SK-N-SH treated with all-trans-retinoic acid at 6 μM for 48 hours (cell line): ENCODE results near the gene SLC22A2.

Source experiments
- ATAC-seq: fragments of 200-7000 bp; cut with Tn5 transposase; 3 replicates; pipeline ENCODE4 v1.9.1; 2020; ENCODE audit warnings: mild to moderate bottlenecking, moderate library complexity
- BACH2 ChIP-seq: fragments of 250-450 bp; sonication (Bioruptor Pico); IDR thresholded peaks from 2 replicates; pipeline ENCODE4 v1.9.0; 2021; ENCODE audit warnings: mild to moderate bottlenecking, borderline replicate concordance
- CREB5 ChIP-seq: fragments of 250-450 bp; sonication (Bioruptor Pico); IDR thresholded peaks from 2 replicates; pipeline ENCODE4 v1.5.1; 2020; ENCODE audit warnings: low read depth, mild to moderate bottlenecking, moderate library complexity
- CSDC2 ChIP-seq: fragments of 250-450 bp; sonication (Bioruptor Pico); IDR thresholded peaks from 2 replicates; pipeline ENCODE4 v1.5.0; 2020; ENCODE audit warnings: mild to moderate bottlenecking, moderate library complexity
- CSRNP3 ChIP-seq: fragments of 250-450 bp; sonication (Bioruptor Pico); IDR thresholded peaks from 2 replicates; pipeline ENCODE4 v1.5.1; 2021; ENCODE audit warnings: mild to moderate bottlenecking, moderate library complexity
- ESRRG ChIP-seq: fragments of 250-450 bp; sonication (Bioruptor Pico); IDR thresholded peaks from 2 replicates; pipeline ENCODE4 v1.6.1; 2021; ENCODE audit warnings: mild to moderate bottlenecking
- GLIS3 ChIP-seq: fragments of 250-450 bp; sonication (Bioruptor Pico); IDR thresholded peaks from 2 replicates; pipeline ENCODE4 v1.5.0; 2020; ENCODE audit warnings: mild to moderate bottlenecking, moderate library complexity
- ISL1 ChIP-seq: fragments of 250-450 bp; sonication (Bioruptor Pico); IDR thresholded peaks from 2 replicates; pipeline ENCODE4 v2.1.2; 2022; ENCODE audit warnings: mild to moderate bottlenecking, moderate library complexity
- OSR1 ChIP-seq: fragments of 250-450 bp; sonication (Bioruptor Pico); IDR thresholded peaks from 2 replicates; pipeline ENCODE4 v1.8.0; 2022; ENCODE audit warnings: moderate library complexity, mild to moderate bottlenecking, inconsistent platforms
- PPARA ChIP-seq: fragments of 250-450 bp; sonication (Bioruptor Pico); IDR thresholded peaks from 2 replicates; pipeline ENCODE4 v1.5.0; 2020; ENCODE audit warnings: mild to moderate bottlenecking, borderline replicate concordance
- RARB ChIP-seq: fragments of 250-450 bp; sonication (Bioruptor Pico); IDR thresholded peaks from 2 replicates; pipeline ENCODE4 v1.8.0; 2021; ENCODE audit warnings: mild to moderate bottlenecking, moderate library complexity
- SNAI2 ChIP-seq: fragments of 250-450 bp; sonication (Bioruptor Pico); IDR thresholded peaks from 2 replicates; pipeline ENCODE4 v1.5.0; 2020; ENCODE audit warnings: mild to moderate bottlenecking, moderate library complexity
- TCF4 ChIP-seq: fragments of 250-450 bp; sonication (Bioruptor Pico); IDR thresholded peaks from 2 replicates; pipeline ENCODE4 v1.8.0; 2021; ENCODE audit warnings: mild to moderate bottlenecking, moderate library complexity, borderline replicate concordance
- TOX ChIP-seq: fragments of 250-450 bp; sonication (Bioruptor Pico); IDR thresholded peaks from 2 replicates; pipeline ENCODE4 v1.8.0; 2021; ENCODE audit warnings: mild to moderate bottlenecking, moderate library complexity, borderline replicate concordance
- TSHZ2 ChIP-seq: fragments of 250-450 bp; sonication (Bioruptor Pico); IDR thresholded peaks from 2 replicates; pipeline ENCODE4 v1.5.0; 2020; ENCODE audit warnings: mild to moderate bottlenecking, moderate library complexity
- ZC3H10 ChIP-seq: fragments of 250-450 bp; sonication (Bioruptor Pico); IDR thresholded peaks from 2 replicates; pipeline ENCODE4 v1.5.1; 2021; ENCODE audit warnings: mild to moderate bottlenecking, moderate library complexity
- ZFP3 ChIP-seq: fragments of 250-450 bp; sonication (Bioruptor Pico); IDR thresholded peaks from 2 replicates; pipeline ENCODE4 v1.5.0; 2020; ENCODE audit warnings: mild to moderate bottlenecking, moderate library complexity
- ZFP30 ChIP-seq: fragments of 450-650 bp; formaldehyde crosslinking; IDR thresholded peaks from 2 replicates; pipeline ENCODE4 v1.5.0; 2022; ENCODE audit warnings: mild to moderate bottlenecking, moderate library complexity
- ZNF565 ChIP-seq: fragments of 450-650 bp; formaldehyde crosslinking; conservative IDR thresholded peaks from 2 replicates; pipeline ENCODE4 v1.5.0; 2020; ENCODE audit warnings: low read depth, mild to moderate bottlenecking, moderate library complexity
- ZNF8 ChIP-seq: fragments of 450-650 bp; formaldehyde crosslinking; IDR thresholded peaks from 2 replicates; pipeline ENCODE4 v1.5.0; 2020; ENCODE audit warnings: mild to moderate bottlenecking, moderate library complexity
- TF ChIP-seq, protein P1 (sequence below): fragments of 250-450 bp; sonication (Bioruptor Pico); IDR thresholded peaks from 2 replicates; pipeline ENCODE4 v1.8.0; 2021; ENCODE audit warnings: low read depth, mild to moderate bottlenecking, moderate library complexity, borderline replicate concordance
- TF ChIP-seq, protein P2 (sequence below): fragments of 250-450 bp; sonication (Bioruptor Pico); IDR thresholded peaks from 2 replicates; pipeline ENCODE4 v1.8.0; 2020; ENCODE audit warnings: mild to moderate bottlenecking, moderate library complexity, borderline replicate concordance

SLC22A2 gene

DNA sequence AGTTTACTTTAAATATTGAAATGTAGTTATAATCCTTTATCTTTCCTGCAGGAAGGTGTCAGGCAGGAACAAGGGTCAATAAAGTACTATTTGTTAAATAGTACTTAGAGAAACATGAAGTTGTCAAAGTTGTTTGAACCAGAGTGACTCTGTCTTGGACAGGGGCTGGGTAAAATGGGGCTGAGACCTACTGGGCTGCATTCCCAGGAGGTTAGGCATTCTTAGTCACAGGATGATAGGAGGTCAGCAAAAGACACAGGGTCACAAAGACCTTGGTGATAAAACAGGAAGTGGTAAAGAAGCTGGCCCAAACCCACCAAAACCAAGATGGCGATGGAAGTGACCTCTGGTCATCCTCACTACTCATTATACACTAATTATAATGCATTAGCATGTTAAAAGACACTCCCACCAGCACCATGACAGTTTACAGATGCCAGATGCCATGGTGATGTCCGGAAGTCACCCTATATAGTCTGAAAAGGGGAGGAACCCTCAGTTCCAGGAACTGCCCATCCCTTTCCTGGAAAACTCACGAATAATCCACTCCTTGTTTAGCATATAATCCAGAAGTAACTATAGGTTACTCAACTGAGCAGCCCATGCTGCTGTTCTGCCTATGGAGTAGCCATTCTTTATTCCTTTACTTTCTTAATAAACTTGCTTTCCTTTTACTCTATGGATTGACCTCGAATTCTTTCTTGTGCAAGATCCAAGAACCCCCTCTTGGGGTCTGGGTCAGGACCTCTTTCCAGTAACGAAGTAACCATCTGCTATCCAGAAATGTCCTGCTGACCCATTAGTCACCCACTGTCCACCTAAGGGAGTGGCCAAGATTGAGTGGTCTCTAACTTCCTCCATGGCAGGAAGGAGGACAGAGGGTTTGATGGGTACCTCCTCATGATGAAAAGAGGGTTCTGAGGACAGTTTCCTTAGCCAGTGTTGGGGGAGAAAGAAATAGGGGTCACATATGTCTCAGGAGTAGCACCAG is 19.6 kb downstream of the SLC22A2 start:
- no peak for ATAC-seq
- TF ChIP-seq ZNF565, result no peak
- no peak for TF ChIP-seq ESRRG (CRISPR knock-in tag)
- TF ChIP-seq BACH2 (CRISPR knock-in tag), result no peak
- no peak for TF ChIP-seq CREB5 (CRISPR knock-in tag)
- TF ChIP-seq GLIS3 (CRISPR knock-in tag), result no peak
- TF ChIP-seq SNAI2 (CRISPR knock-in tag), result no peak
- TF ChIP-seq, protein P1, sequence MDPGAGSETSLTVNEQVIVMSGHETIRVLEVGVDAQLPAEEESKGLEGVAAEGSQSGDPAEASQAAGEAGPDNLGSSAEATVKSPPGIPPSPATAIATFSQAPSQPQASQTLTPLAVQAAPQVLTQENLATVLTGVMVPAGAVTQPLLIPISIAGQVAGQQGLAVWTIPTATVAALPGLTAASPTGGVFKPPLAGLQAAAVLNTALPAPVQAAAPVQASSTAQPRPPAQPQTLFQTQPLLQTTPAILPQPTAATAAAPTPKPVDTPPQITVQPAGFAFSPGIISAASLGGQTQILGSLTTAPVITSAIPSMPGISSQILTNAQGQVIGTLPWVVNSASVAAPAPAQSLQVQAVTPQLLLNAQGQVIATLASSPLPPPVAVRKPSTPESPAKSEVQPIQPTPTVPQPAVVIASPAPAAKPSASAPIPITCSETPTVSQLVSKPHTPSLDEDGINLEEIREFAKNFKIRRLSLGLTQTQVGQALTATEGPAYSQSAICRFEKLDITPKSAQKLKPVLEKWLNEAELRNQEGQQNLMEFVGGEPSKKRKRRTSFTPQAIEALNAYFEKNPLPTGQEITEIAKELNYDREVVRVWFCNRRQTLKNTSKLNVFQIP, result no peak
- TF ChIP-seq CSDC2 (CRISPR knock-in tag), result no peak
- no peak for TF ChIP-seq RARB (CRISPR knock-in tag)
- no peak for TF ChIP-seq ISL1 (CRISPR knock-in tag)
- no peak for TF ChIP-seq ZNF8 (CRISPR knock-in tag)
- no peak for TF ChIP-seq TSHZ2 (CRISPR knock-in tag)
- no peak for TF ChIP-seq TCF4 (CRISPR knock-in tag)
- TF ChIP-seq, protein P2, sequence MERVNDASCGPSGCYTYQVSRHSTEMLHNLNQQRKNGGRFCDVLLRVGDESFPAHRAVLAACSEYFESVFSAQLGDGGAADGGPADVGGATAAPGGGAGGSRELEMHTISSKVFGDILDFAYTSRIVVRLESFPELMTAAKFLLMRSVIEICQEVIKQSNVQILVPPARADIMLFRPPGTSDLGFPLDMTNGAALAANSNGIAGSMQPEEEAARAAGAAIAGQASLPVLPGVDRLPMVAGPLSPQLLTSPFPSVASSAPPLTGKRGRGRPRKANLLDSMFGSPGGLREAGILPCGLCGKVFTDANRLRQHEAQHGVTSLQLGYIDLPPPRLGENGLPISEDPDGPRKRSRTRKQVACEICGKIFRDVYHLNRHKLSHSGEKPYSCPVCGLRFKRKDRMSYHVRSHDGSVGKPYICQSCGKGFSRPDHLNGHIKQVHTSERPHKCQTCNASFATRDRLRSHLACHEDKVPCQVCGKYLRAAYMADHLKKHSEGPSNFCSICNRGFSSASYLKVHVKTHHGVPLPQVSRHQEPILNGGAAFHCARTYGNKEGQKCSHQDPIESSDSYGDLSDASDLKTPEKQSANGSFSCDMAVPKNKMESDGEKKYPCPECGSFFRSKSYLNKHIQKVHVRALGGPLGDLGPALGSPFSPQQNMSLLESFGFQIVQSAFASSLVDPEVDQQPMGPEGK, result no peak

GRCh38 chr6:160238278-160238711 is 20.3 kb downstream of the SLC22A2 start:
- ATAC-seq, result no peak
- TF ChIP-seq ZFP30 (no peak), BACH2 (CRISPR knock-in tag) (no peak), CREB5 (CRISPR knock-in tag) (no peak), ESRRG (CRISPR knock-in tag) (no peak), OSR1 (CRISPR knock-in tag) (no peak), SNAI2 (CRISPR knock-in tag) (no peak), TOX (CRISPR knock-in tag) (no peak), CSRNP3 (CRISPR knock-in tag) (no peak), PPARA (CRISPR knock-in tag) (no peak), ZFP3 (CRISPR knock-in tag) (no peak), ISL1 (CRISPR knock-in tag) (no peak), ZC3H10 (no peak), ZNF8 (CRISPR knock-in tag) (no peak)
- TF ChIP-seq, protein P2, result no peak
- TF ChIP-seq, protein P1, result no peak
